A673 (cell line): Measurements from ENCODE around the gene ZNF460. TPM values are rescaled to one million over a fixed set of nuclear protein-coding genes. Genes with fewer than 3 reads are reported as not detected.

Experiments used
- BruUV-seq: library from RNA; stranded (reverse); fragments of 400-500 nt; replicated peaks from 2 replicates; lab custom pipeline; 2021; lab: Mats Ljungman, UMichigan
- CTCF ChIA-PET: fragments of 300-600 bp; sonication (Branson Sonifier 250); formaldehyde crosslinking; loops from one replicate; lab custom pipeline; 2022; ENCODE audit warnings: antibody characterized with exemption; lab: Charles Lee
- POLR2A ChIA-PET: fragments of 300-600 bp; sonication (Branson Sonifier 250); formaldehyde crosslinking; loops from one replicate; lab custom pipeline; 2022; ENCODE audit warnings: antibody characterized with exemption; ENCODE audit not compliant: low non-redundant PET; lab: Charles Lee
- DNase-seq: peaks from one replicate; pipeline ENCODE4 v3.0.0-alpha.2; 2015; ENCODE audit warnings: low spot score
- H3K27ac ChIP-seq: fragments of 200-600 bp; sonication (generic); 2 replicates; pipeline ENCODE4 v1.5.1; 2016; ENCODE audit warnings: mixed run types, low read depth, mild to moderate bottlenecking, mixed read lengths, antibody characterized with exemption, low read length; ENCODE audit not compliant: poor library complexity, severe bottlenecking
- H3K27me3 ChIP-seq: fragments of 200-600 bp; sonication (generic); replicated peaks from 2 replicates; pipeline ENCODE4 v1.6.1; 2017; ENCODE audit warnings: mixed run types, low read depth, mild to moderate bottlenecking, mixed read lengths, antibody characterized with exemption, low read length; ENCODE audit not compliant: insufficient read depth, poor library complexity
- H3K36me3 ChIP-seq: fragments of 200-600 bp; sonication (generic); 2 replicates; pipeline ENCODE4 v1.6.1; 2016; ENCODE audit warnings: mixed run types, mild to moderate bottlenecking, mixed read lengths, antibody characterized with exemption, low read length; ENCODE audit not compliant: insufficient read depth, poor library complexity, severe bottlenecking
- H3K4me1 ChIP-seq: fragments of 200-600 bp; sonication (generic); 2 replicates; pipeline ENCODE4 v1.6.1; 2017; ENCODE audit warnings: mixed run types, mild to moderate bottlenecking, mixed read lengths, antibody characterized with exemption, low read length; ENCODE audit not compliant: insufficient read depth, poor library complexity, severe bottlenecking
- H3K4me3 ChIP-seq: fragments of 200-600 bp; sonication (generic); 2 replicates; pipeline ENCODE4 v1.5.1; 2016; ENCODE audit warnings: low read depth, mixed run types, mild to moderate bottlenecking, mixed read lengths, low read length; ENCODE audit not compliant: poor library complexity, severe bottlenecking
- H3K9me3 ChIP-seq: fragments of 200-600 bp; sonication (generic); 2 replicates; pipeline ENCODE4 v1.6.1; 2016; ENCODE audit warnings: mixed run types, low read depth, mild to moderate bottlenecking, mixed read lengths, antibody characterized with exemption, low read length; ENCODE audit not compliant: poor library complexity, severe bottlenecking
- EZH2 ChIP-seq: fragments of 200-600 bp; sonication (generic); IDR thresholded peaks from 2 replicates; pipeline ENCODE4 v1.6.1; 2017; ENCODE audit warnings: borderline replicate concordance, low read depth, mild to moderate bottlenecking, mixed read lengths, antibody characterized with exemption, low read length; ENCODE audit not compliant: poor library complexity, severe bottlenecking
- intact Hi-C: fragments of 100-400 bp; cut with micrococcal nuclease; formaldehyde crosslinking; loops from one replicate; pipeline ENCODE4 v1.10.0; 2022; ENCODE audit not compliant: unreplicated experiment
- total RNA-seq: library from RNA; stranded (reverse); gene quantifications from 2 replicates; pipeline ENCODE4 v1.2.3, GENCODE V29; 2021
- TF ChIP-seq, protein P1 (sequence below): fragments of 300-800, 200-600 bp; sonication (generic); conservative IDR thresholded peaks from 2 replicates; pipeline ENCODE4 v1.5.1; 2017; ENCODE audit warnings: low read depth, mild to moderate bottlenecking, antibody characterized with exemption, low read length, moderate library complexity, mixed read lengths

The ZNF460 gene
- total RNA-seq, 1 experiment from 2014 or later = 58.4 TPM

DNA sequence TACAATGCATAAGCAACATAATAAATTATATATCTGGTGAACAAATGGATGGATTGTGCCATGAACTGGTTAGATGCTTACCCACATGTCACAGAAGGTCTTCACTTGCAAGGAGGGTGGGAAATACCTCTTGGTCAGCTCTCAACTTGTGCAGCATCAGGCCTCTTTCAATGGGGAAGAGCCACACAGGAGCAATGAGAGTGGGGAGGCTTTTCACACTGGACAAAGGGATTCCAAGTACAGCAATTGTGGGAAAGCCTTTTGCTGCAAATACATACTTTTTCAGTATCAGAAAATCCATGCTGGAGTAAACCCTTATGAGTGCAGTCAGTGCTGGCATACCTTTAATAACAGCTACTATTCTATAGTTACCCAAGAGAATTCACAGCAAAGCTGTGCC is 28.2 kb downstream of the ZNF460 start:
- no peaks in the 10 kb centered on the region for H3K9me3 ChIP-seq
- H3K27me3 ChIP-seq = no peaks in the 10 kb centered on the region
- H3K36me3 ChIP-seq = peaks cover 4% of the 10 kb centered on the region
- CTCF ChIA-PET = no interaction called here
- no TSS peak for BruUV-seq
- no peak for DNase-seq
- POLR2A ChIA-PET = no interaction called here
- no peak overlapping the region for H3K27ac ChIP-seq
- TF ChIP-seq, protein P1, sequence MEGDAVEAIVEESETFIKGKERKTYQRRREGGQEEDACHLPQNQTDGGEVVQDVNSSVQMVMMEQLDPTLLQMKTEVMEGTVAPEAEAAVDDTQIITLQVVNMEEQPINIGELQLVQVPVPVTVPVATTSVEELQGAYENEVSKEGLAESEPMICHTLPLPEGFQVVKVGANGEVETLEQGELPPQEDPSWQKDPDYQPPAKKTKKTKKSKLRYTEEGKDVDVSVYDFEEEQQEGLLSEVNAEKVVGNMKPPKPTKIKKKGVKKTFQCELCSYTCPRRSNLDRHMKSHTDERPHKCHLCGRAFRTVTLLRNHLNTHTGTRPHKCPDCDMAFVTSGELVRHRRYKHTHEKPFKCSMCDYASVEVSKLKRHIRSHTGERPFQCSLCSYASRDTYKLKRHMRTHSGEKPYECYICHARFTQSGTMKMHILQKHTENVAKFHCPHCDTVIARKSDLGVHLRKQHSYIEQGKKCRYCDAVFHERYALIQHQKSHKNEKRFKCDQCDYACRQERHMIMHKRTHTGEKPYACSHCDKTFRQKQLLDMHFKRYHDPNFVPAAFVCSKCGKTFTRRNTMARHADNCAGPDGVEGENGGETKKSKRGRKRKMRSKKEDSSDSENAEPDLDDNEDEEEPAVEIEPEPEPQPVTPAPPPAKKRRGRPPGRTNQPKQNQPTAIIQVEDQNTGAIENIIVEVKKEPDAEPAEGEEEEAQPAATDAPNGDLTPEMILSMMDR = no peak
- no peak for TF ChIP-seq EZH2
- intact Hi-C loops = no loop called here
- no peak overlapping the region for H3K4me3 ChIP-seq
- H3K4me1 ChIP-seq = no peaks in the 10 kb centered on the region

- H3K4me3 ChIP-seq = no peak overlapping the region
- no peak for TF ChIP-seq EZH2
- no peak overlapping the region for H3K27ac ChIP-seq
- no peak for DNase-seq
- CTCF ChIA-PET = no interaction called here
- POLR2A ChIA-PET = no interaction called here
- peaks cover 11% of the 10 kb centered on the region for H3K27me3 ChIP-seq
- intact Hi-C loops = no loop called here
- no peaks in the 10 kb centered on the region for H3K9me3 ChIP-seq
- no peaks in the 10 kb centered on the region for H3K36me3 ChIP-seq
- BruUV-seq = no TSS peak
- H3K4me1 ChIP-seq = no peaks in the 10 kb centered on the region
These were observed 30.5 kb downstream of the ZNF460 start for GRCh38 chr19:57310792-57311191.

DNA sequence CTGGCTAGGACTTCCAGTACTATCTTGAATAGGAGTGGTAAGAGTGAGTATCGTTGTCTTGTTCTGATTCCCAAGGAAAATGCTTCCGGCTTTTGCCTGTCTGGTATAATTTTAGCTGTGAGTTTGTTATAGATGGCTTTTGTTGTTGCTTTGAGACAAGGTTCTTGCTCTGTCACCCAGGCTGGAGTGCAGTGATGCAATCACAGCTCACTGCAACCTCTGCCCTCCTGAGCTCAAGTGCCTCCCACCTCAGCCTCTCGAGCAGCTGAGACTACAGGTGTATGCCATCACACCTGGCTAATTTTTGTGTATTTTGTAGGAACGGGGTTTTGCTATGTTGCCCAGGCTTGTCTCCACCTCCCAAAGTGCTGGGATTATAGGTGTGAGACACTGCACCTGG is 33.9 kb downstream of the ZNF460 start:
- TF ChIP-seq, protein P1 = no peak
- TF ChIP-seq EZH2 = no peak
- H3K27me3 ChIP-seq = peaks cover 38% of the 10 kb centered on the region
- H3K4me1 ChIP-seq = no peaks in the 10 kb centered on the region
- intact Hi-C loops = no loop called here
- BruUV-seq = no TSS peak
- ChIA-PET CTCF (no interaction called here), POLR2A (no interaction called here)
- no peak overlapping the region for H3K27ac ChIP-seq
- no peak for DNase-seq
- no peaks in the 10 kb centered on the region for H3K9me3 ChIP-seq
- no peaks in the 10 kb centered on the region for H3K36me3 ChIP-seq
- H3K4me3 ChIP-seq = no peak overlapping the region

GRCh38 chr19:57317503-57317902 is 37.2 kb downstream of the ZNF460 start:
- intact Hi-C loops = no loop called here
- Histone ChIP-seq H3K4me1 (no peaks in the 10 kb centered on the region), H3K27me3 (peaks cover 38% of the 10 kb centered on the region), H3K4me3 (no peak overlapping the region), H3K36me3 (no peaks in the 10 kb centered on the region), H3K27ac (no peak overlapping the region), H3K9me3 (no peaks in the 10 kb centered on the region)
- BruUV-seq = no TSS peak
- TF ChIP-seq EZH2 = no peak
- TF ChIP-seq, protein P1 = no peak
- POLR2A ChIA-PET = no interaction called here
- CTCF ChIA-PET = no interaction called here
- no peak for DNase-seq
